ENCODE results near the gene COX20.

GRCh38 chr1:244807138-244807537 is 28.3 kb upstream of the COX20 start:
- TF ChIP-seq POLR2AphosphoS5 (IDR thresholded peaks at IDR 0.05; ENCODE audit: low read depth, low read length) (no peak), POLR2A (IDR thresholded peaks at IDR 0.05; ENCODE audit: low read depth, low read length) (no peak)

All from GM12891 (cell line).